Measurements from ENCODE around the gene BASP1.
"Not testable (repeated sequence)": the region's sequence is repeated elsewhere in the genome, so short reads cannot be mapped to it uniquely, and the experiment has no call there.

BASP1 gene

GRCh38 chr5:17217493-17218352 lies at the start of gene BASP1:
Gene BASP1 (plus strand): TSS chr5:17217631. CDS start chr5:17275217, 57,586 bp downstream.
- DNase-seq, result peak; percentile 82

DNA sequence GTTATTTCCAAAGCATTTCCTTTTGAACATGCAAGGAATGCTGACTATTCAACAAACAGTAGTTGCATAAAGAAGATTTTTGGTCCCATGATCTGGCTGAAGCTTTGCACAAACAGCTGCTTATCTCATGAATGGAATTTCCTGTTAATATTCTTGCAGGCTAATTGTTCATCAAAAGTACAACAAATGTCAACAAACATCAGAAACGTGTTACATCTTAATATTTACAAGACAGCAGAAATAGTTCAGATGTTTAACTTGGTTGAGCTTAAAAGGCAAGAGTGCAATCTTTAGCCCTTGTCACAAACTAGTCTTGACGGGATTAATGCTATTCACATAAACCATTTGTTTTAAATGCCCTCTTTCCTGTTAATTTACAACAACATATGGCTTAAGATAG lies 47.9 kb upstream of the BASP1 start:
- DNase-seq, result no peak

GRCh38 chr5:17172791-17173190 lies 44.6 kb upstream of the BASP1 start:
- DNase-seq, result no peak

- no peak for DNase-seq
These were observed 42.5 kb upstream of the BASP1 start for GRCh38 chr5:17174965-17175364.

DNA sequence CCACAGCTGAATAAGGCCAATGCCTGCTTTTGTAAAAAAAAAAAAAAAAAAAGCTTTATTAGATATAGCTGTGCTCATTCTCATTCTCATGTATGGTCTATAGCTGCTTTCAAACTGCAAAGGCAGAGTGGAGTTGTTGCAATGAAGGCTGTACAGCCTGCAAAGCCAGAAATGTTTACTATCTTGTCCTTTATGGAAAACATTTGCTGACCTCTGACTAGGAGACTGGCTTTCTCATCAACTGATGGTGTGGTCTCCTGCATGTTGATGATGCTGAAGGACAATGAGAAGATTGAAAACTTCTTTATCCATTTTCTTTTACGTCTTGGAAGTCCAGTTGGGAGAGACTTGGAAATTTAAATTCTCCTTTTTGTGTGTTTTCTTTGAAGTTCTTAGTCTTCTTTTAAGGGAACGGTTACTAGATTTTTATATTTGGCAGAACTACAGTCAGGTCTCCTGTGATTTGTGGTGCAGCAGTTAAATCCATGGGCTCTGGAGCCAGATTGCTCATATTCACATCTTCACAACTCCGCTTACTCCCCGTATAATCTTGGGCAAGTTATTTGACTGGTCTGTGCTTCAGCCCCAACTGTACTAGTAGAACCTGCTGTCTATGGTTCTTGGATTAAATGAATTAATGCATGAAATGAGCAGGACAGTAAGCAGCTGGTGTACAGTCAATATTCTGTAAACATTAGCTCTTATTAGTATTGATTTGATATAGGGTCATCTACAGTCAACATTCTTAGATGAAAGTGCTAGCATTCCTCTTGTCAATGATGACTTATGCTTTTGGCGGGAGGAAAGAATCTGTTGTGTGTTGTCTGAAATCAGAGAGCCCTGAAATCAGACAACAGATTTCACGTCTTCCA lies 39.7 kb upstream of the BASP1 start:
- no peak for DNase-seq

GRCh38 chr5:17178373-17178675 lies 39.1 kb upstream of the BASP1 start:
- DNase-seq, result no peak

- DNase-seq, result no peak
These were observed 37.0 kb upstream of the BASP1 start for GRCh38 chr5:17180330-17180843.

GRCh38 chr5:17180864-17181723 lies 36.3 kb upstream of the BASP1 start:
- peak; percentile 69 for DNase-seq

DNA sequence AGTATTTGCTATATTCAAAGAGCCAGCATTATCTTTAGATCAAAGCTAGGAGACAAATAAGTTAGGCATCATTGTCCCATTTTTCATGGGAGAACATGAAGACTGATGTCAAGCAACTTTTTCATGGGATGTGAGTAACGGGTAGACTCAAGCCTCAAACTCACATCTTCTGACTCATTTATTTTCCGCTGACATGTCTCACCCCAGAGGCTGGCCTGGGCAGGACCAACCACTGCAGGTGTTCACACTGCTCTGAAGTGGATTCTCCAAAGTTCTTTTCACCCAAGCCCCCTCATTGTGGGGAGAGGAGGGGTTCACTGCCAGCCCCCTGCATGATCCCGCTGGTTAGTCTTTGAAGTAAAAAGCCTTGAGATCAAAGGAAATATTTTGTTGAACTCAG lies 34.9 kb upstream of the BASP1 start:
- DNase-seq, result no peak

- DNase-seq, result no peak
These were observed 34.5 kb upstream of the BASP1 start for GRCh38 chr5:17182981-17183380.

GRCh38 chr5:17183831-17184230 lies 33.6 kb upstream of the BASP1 start:
- no peak for DNase-seq

GRCh38 chr5:17184588-17184987 lies 32.8 kb upstream of the BASP1 start:
- DNase-seq, result peak; percentile 42

GRCh38 chr5:17185349-17185748 lies 32.1 kb upstream of the BASP1 start:
- no peak for DNase-seq

DNA sequence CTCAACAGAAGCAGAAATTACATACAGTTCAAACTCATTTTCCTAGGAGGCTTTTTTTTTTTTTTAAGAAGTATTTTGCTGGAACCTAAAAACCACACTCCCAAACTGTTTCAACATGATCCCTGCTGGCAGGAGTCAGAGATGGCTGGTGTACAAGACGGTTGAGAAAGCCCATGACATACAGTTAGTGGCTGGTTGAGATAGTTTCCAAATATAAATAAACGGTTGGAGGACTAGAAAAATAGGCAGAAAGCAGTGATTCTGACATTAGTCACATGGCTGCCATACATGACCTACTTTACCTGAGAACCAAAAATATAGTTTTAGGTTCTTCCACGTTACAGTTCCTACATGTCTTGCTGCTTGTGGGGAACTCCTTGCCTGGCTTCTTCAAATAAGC lies 31.7 kb upstream of the BASP1 start:
- DNase-seq, result peak; percentile 15

- DNase-seq, result no peak
These were observed 31.2 kb upstream of the BASP1 start for GRCh38 chr5:17186256-17186655.

DNA sequence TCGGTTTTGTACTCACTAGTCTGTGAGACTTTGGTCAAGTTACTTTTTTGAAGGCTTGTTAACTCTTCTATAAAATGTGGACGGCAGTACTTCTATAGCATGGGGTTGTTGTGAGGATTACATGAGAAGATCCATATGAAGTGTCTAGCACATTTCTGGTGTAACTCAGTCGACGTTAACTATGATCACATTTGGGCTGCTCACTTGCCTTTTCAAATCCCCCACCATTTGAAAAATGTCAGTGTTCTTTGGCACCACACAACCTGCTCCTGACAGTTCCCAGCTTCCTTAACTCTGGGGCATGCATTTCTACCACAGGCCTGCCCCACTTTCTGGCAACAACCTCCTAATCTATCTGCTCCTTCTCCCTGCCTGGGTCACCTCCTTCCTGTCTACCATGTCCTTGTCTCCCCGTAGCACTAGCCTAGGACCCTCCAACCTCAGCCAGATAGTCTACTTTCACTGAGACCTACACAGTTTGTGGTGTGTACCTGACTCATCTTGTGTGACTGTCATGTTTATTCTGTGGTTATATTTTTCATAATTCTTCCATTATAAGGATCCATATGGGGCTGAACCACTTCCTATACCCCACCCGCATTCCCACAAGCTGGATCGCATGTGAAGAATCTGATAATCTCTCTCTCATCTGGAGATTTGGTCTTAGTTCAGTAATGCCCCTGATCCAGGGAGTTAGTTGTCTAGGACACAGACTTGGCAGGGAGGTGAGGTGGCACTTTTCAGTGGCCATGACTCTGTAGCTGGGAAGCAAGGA lies 30.2 kb upstream of the BASP1 start:
- no peak for DNase-seq

DNA sequence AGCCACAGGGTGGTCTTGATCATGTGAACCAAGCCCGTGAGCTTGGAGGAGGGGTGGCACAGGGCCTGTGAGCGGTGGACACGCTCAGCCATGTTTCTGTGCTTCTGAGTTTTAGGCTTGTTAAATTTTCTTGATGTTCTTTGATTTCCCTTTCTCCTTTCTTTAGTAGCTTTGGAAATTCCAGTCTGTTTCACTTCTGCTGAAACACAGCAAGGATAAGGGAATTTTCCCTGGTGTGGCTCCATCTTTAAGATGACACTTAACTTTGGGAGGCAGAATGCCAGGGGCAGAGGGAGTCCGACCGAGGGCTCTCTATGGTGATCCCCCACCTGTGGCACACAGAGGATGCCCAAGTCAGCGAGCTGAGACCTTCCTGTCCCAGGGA lies 29.7 kb upstream of the BASP1 start:
- peak; percentile 38 for DNase-seq

DNA sequence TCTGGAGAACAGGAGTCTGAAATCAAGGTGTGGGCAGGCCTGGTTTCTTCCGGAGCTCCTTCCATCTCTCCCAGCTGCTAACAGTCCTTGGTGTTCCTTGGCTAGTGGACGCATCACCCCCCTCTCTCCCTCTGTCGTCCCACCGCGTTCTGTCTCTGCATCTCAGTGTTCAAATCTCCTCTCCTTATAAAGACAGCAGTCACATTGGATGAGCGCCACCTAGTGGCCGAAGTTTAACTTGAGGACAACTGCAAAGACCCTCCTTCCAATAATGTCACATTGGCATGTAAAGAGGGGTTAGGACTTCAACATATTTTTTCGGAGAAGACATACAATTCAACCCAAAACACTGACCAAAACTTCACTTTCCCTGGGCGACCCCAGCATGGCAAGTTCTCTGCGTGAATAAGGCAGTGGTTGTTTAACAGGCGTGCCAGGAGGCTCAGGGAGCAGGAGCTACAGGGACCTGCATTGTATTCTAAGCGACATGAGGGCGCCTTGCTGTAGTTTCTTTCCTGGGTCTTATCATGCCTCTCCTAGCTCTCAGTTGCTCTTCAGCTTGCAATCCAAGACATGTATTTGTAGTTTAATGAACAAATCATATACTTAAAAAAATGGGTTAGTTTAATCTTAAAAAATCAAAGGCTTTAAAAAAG lies 27.9 kb upstream of the BASP1 start:
- peak; percentile 77 for DNase-seq

DNA sequence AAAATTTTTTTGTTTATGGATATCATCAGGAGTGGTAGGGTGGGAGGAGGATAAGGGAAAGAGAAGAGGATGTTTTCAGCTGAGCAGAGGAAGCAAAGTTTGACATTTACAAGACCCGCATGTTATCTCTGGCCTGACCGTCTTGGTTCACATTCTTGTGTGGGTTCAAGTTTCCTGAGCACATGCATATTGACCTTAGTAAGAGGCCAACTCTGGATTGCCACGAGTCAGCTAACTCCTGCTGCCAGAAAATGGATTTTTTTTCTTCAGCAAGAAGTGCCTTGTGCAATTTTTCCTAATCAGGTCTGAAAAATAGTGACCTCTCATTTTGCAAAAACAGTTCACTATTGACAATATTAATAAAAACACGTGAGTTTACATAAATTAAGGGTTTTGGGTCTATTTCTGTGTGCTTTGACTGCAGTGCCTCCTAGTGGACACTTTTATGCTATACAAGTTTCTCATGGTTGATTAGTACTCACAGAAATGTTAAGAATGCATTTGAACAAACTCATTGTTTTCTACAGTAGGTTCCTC lies 27.1 kb upstream of the BASP1 start:
- peak; percentile 65 for DNase-seq

DNA sequence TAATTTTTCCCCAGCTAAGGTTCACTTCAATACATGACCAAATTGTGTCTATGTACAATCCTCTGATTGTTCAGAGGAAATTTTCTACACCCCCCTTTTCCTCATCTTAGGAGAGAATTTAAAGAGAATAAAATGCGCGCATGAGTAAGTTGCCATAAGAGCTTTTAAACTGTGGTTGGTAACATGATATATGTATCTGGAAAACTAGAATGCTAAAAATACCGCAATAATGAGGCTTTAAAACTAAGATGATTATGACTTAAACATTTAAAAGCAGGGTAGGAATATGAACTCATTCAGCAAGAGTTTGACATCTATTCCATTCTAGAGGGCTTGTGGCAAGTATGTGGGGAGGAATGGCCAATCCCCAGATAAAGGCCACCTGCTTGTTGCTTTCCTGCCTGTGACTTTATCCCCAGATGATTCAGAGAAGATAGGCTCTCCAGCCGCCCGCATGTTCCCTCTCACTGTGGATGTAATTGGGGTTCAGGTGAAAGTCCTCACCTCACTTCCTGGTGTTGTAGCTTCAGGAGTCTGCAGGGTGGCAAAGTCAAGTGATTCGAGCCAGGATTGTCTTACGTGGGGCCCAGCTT lies 26.5 kb upstream of the BASP1 start:
- no peak for DNase-seq

GRCh38 chr5:17191574-17191973 lies 25.9 kb upstream of the BASP1 start:
- DNase-seq, result not testable (repeated sequence)
